Endothelial cell of umbilical vein (primary cell): ENCODE measurements around the gene MAST4. TPM values are rescaled to one million over a fixed set of nuclear protein-coding genes. Genes with fewer than 3 reads are reported as not detected.

Experiments
- BruUV-seq: library from RNA; stranded (reverse); fragments of 400-500 nt; replicated peaks from 2 replicates; lab custom pipeline; 2021; lab: Mats Ljungman, UMichigan
- CTCF ChIA-PET: fragments of 300-600, 350-600 bp; sonication (Branson Sonifier 250); formaldehyde crosslinking; loops from one replicate; lab custom pipeline; 2021; ENCODE audit warnings: antibody characterized with exemption, inconsistent platforms; lab: Charles Lee
- POLR2A ChIA-PET: fragments of 300-600, 350-600 bp; sonication (Branson Sonifier 250); formaldehyde crosslinking; loops from one replicate; lab custom pipeline; 2021; ENCODE audit warnings: antibody characterized with exemption, inconsistent platforms; lab: Charles Lee
- DNase-seq: peaks from one replicate; pipeline ENCODE4 v3.0.0-alpha.2; 2011; ENCODE audit warnings: low read depth, low spot score
- FAIRE-seq: peaks from 2 replicates; lab custom pipeline; 2011; peaks lifted over from hg19 to GRCh38; lab: Jason Lieb, UNC
- H2AFZ ChIP-seq: 2 replicates; pipeline ENCODE4 v1.6.0; 2012; ENCODE audit warnings: low read depth, low read length, control low read depth, inconsistent platforms
- H3K27ac ChIP-seq: 2 replicates; pipeline ENCODE4 v1.5.1; 2011; ENCODE audit warnings: low read depth, mild to moderate bottlenecking, control low read depth, low read length, moderate library complexity; ENCODE audit not compliant: insufficient read depth
- H3K27me3 ChIP-seq, 2 experiments: 2 replicates each; pipeline versions ENCODE4 v1.6.0 to v1.6.1; 2011; ENCODE audit warnings: low read length in 2 of 2, mixed read lengths in 1 of 2; ENCODE audit not compliant: control insufficient read depth in 2 of 2, insufficient read depth in 2 of 2
- H3K36me3 ChIP-seq, 2 experiments: 2 replicates in 1 of 2; 3 replicates in 1 of 2; pipeline ENCODE4 v1.5.1; 2011; ENCODE audit warnings: low read length in 2 of 2, mild to moderate bottlenecking in 1 of 2, moderate library complexity in 1 of 2; ENCODE audit not compliant: control insufficient read depth in 2 of 2, insufficient read depth in 2 of 2; ENCODE audit errors: extremely low read depth in 1 of 2
- H3K4me1 ChIP-seq: 3 replicates; pipeline ENCODE4 v1.5.1; 2011; ENCODE audit warnings: mild to moderate bottlenecking, low read length; ENCODE audit not compliant: control insufficient read depth, insufficient read depth; ENCODE audit errors: extremely low read depth
- H3K4me2 ChIP-seq: 2 replicates; pipeline ENCODE4 v1.6.1; 2011; ENCODE audit warnings: low read length, control low read depth, mixed read lengths; ENCODE audit not compliant: insufficient read depth
- H3K4me3 ChIP-seq, 3 experiments: fragments of 200-600 bp in 1 of 3; sonication (generic), shearing (Covaris generic) in 1 of 3; replicated peaks in 1 of 3; 2 replicates each; pipeline ENCODE4 v1.5.1; 2011 to 2016; ENCODE audit warnings: control low read depth in 3 of 3, low read length in 3 of 3, mild to moderate bottlenecking in 2 of 3, inconsistent platforms in 1 of 3, low read depth in 1 of 3, moderate library complexity in 1 of 3; ENCODE audit not compliant: insufficient read depth in 1 of 3
- H3K79me2 ChIP-seq: 2 replicates; pipeline ENCODE4 v1.6.0; 2012; ENCODE audit warnings: low read length, inconsistent platforms; ENCODE audit not compliant: control insufficient read depth, insufficient read depth
- H3K9ac ChIP-seq: replicated peaks from 2 replicates; pipeline ENCODE3; 2011; ENCODE audit warnings: low read length, control low read depth; ENCODE audit not compliant: insufficient read depth; ENCODE audit errors: extremely low read depth
- H3K9me1 ChIP-seq: replicated peaks from 3 replicates; pipeline ENCODE4 v1.6.0; 2011; ENCODE audit warnings: mild to moderate bottlenecking, low read length; ENCODE audit not compliant: control insufficient read depth, insufficient read depth; ENCODE audit errors: extremely low read depth
- H3K9me3 ChIP-seq: replicated peaks from 2 replicates; pipeline ENCODE4 v1.5.1; 2012; ENCODE audit warnings: low read length, inconsistent platforms; ENCODE audit not compliant: control insufficient read depth, insufficient read depth
- H4K20me1 ChIP-seq: replicated peaks from 2 replicates; pipeline ENCODE3; 2011; ENCODE audit warnings: mild to moderate bottlenecking, low read length; ENCODE audit not compliant: control insufficient read depth, insufficient read depth; ENCODE audit errors: extremely low read depth
- CTCF ChIP-seq, 2 donors: IDR thresholded peaks; 1 replicate in 1 of 2; 2 replicates in 1 of 2; pipeline ENCODE4 v1.5.1; 2011; ENCODE audit warnings: low read length in 2 of 2, mild to moderate bottlenecking in 2 of 2, moderate library complexity in 2 of 2, control low read depth in 1 of 2, inconsistent platforms in 1 of 2, low read depth in 1 of 2; ENCODE audit not compliant: insufficient read depth in 1 of 2; ENCODE audit errors: extremely low read depth in 1 of 2
- EZH2 ChIP-seq: IDR thresholded peaks from 2 replicates; pipeline ENCODE4 v1.6.1; 2012; ENCODE audit warnings: borderline replicate concordance, low read depth, mild to moderate bottlenecking, moderate library complexity, low read length, inconsistent platforms; ENCODE audit not compliant: severe bottlenecking
- FOS ChIP-seq: IDR thresholded peaks from 2 replicates; pipeline ENCODE4 v1.6.1; 2011; ENCODE audit warnings: mild to moderate bottlenecking, low read length, moderate library complexity, borderline replicate concordance; ENCODE audit not compliant: insufficient read depth
- GATA2 ChIP-seq: IDR thresholded peaks from 2 replicates; pipeline ENCODE4 v1.7.0; 2011; ENCODE audit warnings: low read depth, mild to moderate bottlenecking, moderate library complexity, mixed read lengths, low read length; ENCODE audit not compliant: insufficient read length, insufficient read depth
- JUN ChIP-seq: IDR thresholded peaks from 2 replicates; pipeline ENCODE4 v1.6.1; 2011; ENCODE audit warnings: borderline replicate concordance, low read depth; ENCODE audit not compliant: insufficient read length, insufficient read depth
- MAX ChIP-seq: IDR thresholded peaks from 2 replicates; pipeline ENCODE4 v1.6.1; 2011; ENCODE audit not compliant: insufficient read depth, insufficient read length
- MYC ChIP-seq: IDR thresholded peaks from one replicate; pipeline ENCODE4 v1.6.1; 2011; ENCODE audit warnings: mild to moderate bottlenecking, low read depth, low read length
- POLR2A ChIP-seq: IDR thresholded peaks from 2 replicates; pipeline ENCODE4 v1.6.1; 2012; ENCODE audit warnings: low read depth, mild to moderate bottlenecking, control low read depth, low read length
- POLR2AphosphoS5 ChIP-seq: IDR thresholded peaks from 2 replicates; pipeline ENCODE4 v1.6.1; 2012; ENCODE audit warnings: low read depth, mild to moderate bottlenecking, control low read depth, low read length, moderate library complexity; ENCODE audit not compliant: insufficient read depth
- dilution Hi-C: fragments of 300-500 bp; cut with MboI; formaldehyde crosslinking; loops from one replicate; pipeline ENCODE4 v1.15.0; 2019; ENCODE audit warnings: low sequenced_read_pairs; ENCODE audit not compliant: extremely low pct_ligation_motif_present
- intact Hi-C: fragments of 100-400 bp; cut with micrococcal nuclease; formaldehyde crosslinking; loops from one replicate; pipeline ENCODE4 v1.10.0; 2022
- polyA plus RNA-seq, 4 experiments: library from polyadenylated mRNA; depleted of rRNA in 3 of 4; stranded (reverse) in 3 of 4; unstranded in 1 of 4; fragments of >200 nt; gene quantifications; 2 replicates each; pipeline versions ENCODE4 v1.2.1 to v1.2.3, GENCODE V29; 2011 to 2012; ENCODE audit warnings: missing spikeins in 1 of 4
- total RNA-seq: library from RNA; stranded (reverse); gene quantifications from 2 replicates; pipeline ENCODE4 v1.2.3, GENCODE V29; 2021

Gene MAST4
- total and polyA plus RNA-seq, 2 donors (not counting 3 experiments of a cell fraction or from before 2014, with no cell fraction given): 40.2 to 116 TPM

- CTCF ChIA-PET: no interaction called here
- POLR2A ChIA-PET: no interaction called here
- Histone ChIP-seq H2AFZ (no peak overlapping the region), H3K27me3 (no peaks in the 10 kb centered on the region), H3K27ac (no peak overlapping the region), H3K4me1 (no peaks in the 10 kb centered on the region), H3K9me1 (no peaks in the 10 kb centered on the region), H3K4me3 (no peak overlapping the region), H3K9me3 (no peaks in the 10 kb centered on the region), H3K4me2 (no peak overlapping the region), H3K79me2 (no peaks in the 10 kb centered on the region), H3K36me3 (peaks cover 26 to 41% of the 10 kb centered on the region in 2 experiments), H4K20me1 (no peaks in the 10 kb centered on the region), H3K9ac (no peak overlapping the region)
- no peak for FAIRE-seq
- no peak for DNase-seq
- TF ChIP-seq GATA2 (no peak), CTCF (IDR thresholded peaks at IDR 0.05; ENCODE audit: extremely low read depth in 1 of 2, insufficient read depth in 1 of 2, low read depth in 1 of 2, low read length in 2 of 2) (no peak), EZH2 (no peak), POLR2A (no peak), JUN (no peak), MYC (no peak), FOS (no peak), MAX (no peak), POLR2AphosphoS5 (no peak)
- dilution Hi-C loops: no loop called here
- intact Hi-C loops: no loop called here
- no TSS peak for BruUV-seq
Measured at GRCh38 chr5:67104859-67105258, 508.7 kb downstream of the MAST4 start.
